Pancreas (tissue), 10 donors: Measurements from ENCODE around the gene GTF2I. TPM values are rescaled to one million over a fixed set of nuclear protein-coding genes. Genes with fewer than 3 reads are reported as not detected.
"Not testable (repeated sequence)": the region's sequence is repeated elsewhere in the genome, so short reads cannot be mapped to it uniquely, and the experiment has no call there.

Experiments used
- ATAC-seq, 4 donors: fragments of 200-7000 bp; cut with Tn5 transposase; one replicate each; pipeline versions ENCODE4 v1.8.0 to v1.9.1; 2020; ENCODE audit warnings: mild to moderate bottlenecking in 4 of 4, moderate library complexity in 4 of 4
- DNase-seq, 6 donors: peaks; one replicate each; pipeline ENCODE4 v3.0.0-alpha.2; 2020
- FAIRE-seq: peaks from 2 replicates; lab custom pipeline; 2012; peaks lifted over from hg19 to GRCh38; lab: Jason Lieb, UNC
- H3K27ac ChIP-seq, 4 donors: fragments of 200-600 bp; sonication (generic); 1 replicate in 3 of 4; 2 replicates in 1 of 4; pipeline versions ENCODE4 v1.5.0 to v1.8.0; 2020
- H3K27me3 ChIP-seq, 4 donors: fragments of 200-600 bp; one replicate each; pipeline ENCODE4 v1.8.0; 2021
- H3K36me3 ChIP-seq, 3 donors: fragments of 200-600 bp; sonication (generic) in 1 of 3; one replicate each; pipeline versions ENCODE4 v1.5.0 to v1.8.0; 2020 to 2021
- H3K4me1 ChIP-seq, 3 donors: fragments of 200-600 bp; one replicate each; pipeline ENCODE4 v1.8.0; 2021
- H3K4me3 ChIP-seq, 4 donors: fragments of 200-600 bp; sonication (generic) in 2 of 4; one replicate each; pipeline versions ENCODE4 v1.5.0 to v1.8.0; 2020 to 2021
- H3K9me3 ChIP-seq, 4 donors: fragments of 200-600 bp; one replicate each; pipeline ENCODE4 v1.8.0; 2021
- WGBS, 2 donors: extraction: QIAGEN DNeasy Blood & Tissue Kit; methylation state at CpG; one replicate each; pipeline ENCODE4 v1.1.7; 2013; 5-methylcytosine and 5-hydroxymethylcytosine counted together
- intact Hi-C, 3 donors: fragments of 100-400 bp; cut with DNase I; formaldehyde crosslinking; loops; one replicate each; pipeline versions ENCODE4 v1.11.1 to v1.14.2; 2022
- polyA plus RNA-seq, 2 donors: library from polyadenylated mRNA; stranded (reverse); fragments of 200-250 nt; gene quantifications; one replicate each; pipeline ENCODE4 v1.2.3, GENCODE V29; 2013
- total RNA-seq, 6 donors: library from RNA; stranded (reverse); fragmentation: NEBNext Ultra II Directional in 4 of 6; extraction: Animal tissue kit (Norgen Biotek cat#: 25700) in 4 of 6; gene quantifications; one replicate each; pipeline versions ENCODE4 v1.2.1 to v1.2.4, GENCODE V29; 2021 to 2023
- donor health status: healthy with polysubstance abuse.
- donor health status: DM: no; HTN: no; CAD: no; lungs with moderate emphysema.
- donor health status: DM: no; HTN: no; CAD: no.
- donor health status: control.
- donor health status: control.
- donor health status: Bipolar disorder and iron deficiency.
- donor health status: DM: yes; HTN: yes; CAD: no.
- donor health status: DM: no; HTN: no; CAD: no.
- donor health status: DM: no; HTN: no; CAD: no.
- donor health status: DM: yes; HTN: yes; CAD: no.

GTF2I gene
- total and polyA plus RNA-seq, 8 donors: 40.5 to 159 (median 80.8) TPM

DNA sequence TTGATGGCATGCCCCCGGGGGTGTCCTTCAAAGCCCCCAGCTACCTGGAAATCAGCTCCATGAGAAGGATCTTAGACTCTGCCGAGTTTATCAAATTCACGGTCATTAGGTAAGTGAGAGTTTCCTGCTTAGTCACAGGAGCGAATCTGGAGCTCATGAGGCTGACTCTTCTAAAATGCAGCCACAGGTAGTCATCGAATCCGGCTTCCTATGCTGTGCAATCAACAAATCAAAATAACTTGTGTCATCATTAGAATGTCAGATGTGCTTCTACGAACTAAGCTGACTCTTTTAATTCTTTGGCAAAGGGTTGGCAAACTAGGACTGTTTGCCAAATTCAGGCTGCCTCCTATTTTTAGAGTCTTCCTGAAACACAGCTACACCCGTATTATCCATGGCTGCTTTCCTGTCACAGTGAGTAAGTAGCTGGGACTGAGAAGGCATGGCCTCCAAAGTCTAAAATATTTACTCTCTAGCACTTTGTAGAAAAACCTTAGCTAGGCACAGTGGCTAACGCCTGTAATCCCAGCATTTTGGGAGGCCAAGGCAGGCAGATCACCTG, 96.5 kb downstream of the GTF2I start:
- H3K4me1 ChIP-seq, H3K36me3 ChIP-seq, H3K27me3 ChIP-seq, FAIRE-seq, DNase-seq, intact Hi-C loops, H3K4me3 ChIP-seq, H3K27ac ChIP-seq, H3K9me3 ChIP-seq: not testable (repeated sequence)
- ATAC-seq: peak in 2 of 4 donors; percentile 40 to 75
- no CpG with 5 or more reads among the region's 9 CpGs for WGBS, 2 donors

DNA sequence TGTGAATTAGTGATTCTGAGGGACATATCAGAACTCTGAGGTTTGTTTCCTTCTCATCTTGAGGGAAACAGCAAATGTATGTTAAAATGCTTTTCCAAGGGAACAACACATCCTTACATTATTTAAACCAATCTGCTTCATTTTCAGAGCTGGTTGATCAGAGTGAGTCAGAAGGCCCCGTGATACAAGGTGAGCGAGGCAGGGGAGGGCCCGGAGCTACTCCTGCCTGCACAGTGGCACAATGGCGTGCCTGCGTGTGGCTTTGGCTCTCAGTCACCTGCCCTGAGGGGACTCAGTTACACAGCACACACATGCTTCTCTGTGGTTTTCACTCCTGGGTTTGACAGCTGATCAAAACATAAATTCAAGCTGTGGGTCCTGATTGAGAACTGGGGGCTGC, 99.2 kb downstream of the GTF2I start:
- H3K36me3 ChIP-seq, intact Hi-C loops, H3K27ac ChIP-seq, H3K27me3 ChIP-seq, H3K4me3 ChIP-seq, FAIRE-seq, H3K9me3 ChIP-seq, DNase-seq, ATAC-seq, H3K4me1 ChIP-seq: not testable (repeated sequence)
- WGBS, 2 donors: no CpG with 5 or more reads among the region's 5 CpGs

DNA sequence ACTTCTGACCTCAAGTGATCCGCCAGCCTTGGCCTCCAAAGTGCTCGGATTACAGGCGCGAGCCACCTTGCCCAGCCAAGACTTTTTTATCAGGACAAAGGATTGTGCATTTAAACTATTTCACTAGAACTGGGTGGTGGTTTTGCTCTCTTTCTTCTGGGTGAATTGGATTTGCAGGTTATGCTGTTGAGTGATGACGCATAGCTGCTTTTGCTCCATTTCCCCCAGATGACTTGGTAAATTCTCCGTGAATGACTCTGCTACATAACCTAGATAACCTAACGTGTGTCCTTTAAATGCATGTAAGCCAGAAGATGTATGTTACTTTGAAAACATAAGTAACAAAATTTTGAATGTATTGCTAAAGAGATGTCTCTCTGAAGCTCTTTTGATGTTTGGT, 100.8 kb downstream of the GTF2I start:
- WGBS, 2 donors: no CpG with 5 or more reads among the region's 7 CpGs
- ATAC-seq, H3K36me3 ChIP-seq, DNase-seq, H3K4me3 ChIP-seq, H3K27me3 ChIP-seq, H3K27ac ChIP-seq, H3K4me1 ChIP-seq, H3K9me3 ChIP-seq, intact Hi-C loops, FAIRE-seq: not testable (repeated sequence)

DNA sequence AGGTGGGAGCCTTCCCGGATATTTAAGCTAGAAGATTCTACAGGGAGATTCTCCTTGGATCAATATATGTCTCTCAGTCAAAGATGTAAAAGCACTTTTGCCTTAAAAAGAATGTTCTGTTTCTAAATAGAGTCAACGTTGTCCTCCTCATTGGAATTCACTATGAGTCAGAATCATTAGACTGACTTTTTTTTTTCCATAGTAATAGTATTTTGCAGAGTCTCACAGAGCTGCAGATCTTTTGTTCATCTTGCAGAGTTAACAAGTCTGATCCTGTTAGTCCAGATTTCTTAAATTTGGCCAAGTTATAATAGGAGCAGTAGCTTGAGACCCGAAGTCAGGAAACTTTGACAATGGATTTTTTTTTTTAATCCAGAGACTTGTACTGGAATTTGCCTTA, 101.5 kb downstream of the GTF2I start:
- WGBS, 2 donors: no CpG with 5 or more reads among the region's 3 CpGs
- H3K4me1 ChIP-seq, H3K36me3 ChIP-seq, H3K27me3 ChIP-seq, H3K9me3 ChIP-seq, H3K4me3 ChIP-seq, FAIRE-seq, intact Hi-C loops, DNase-seq, H3K27ac ChIP-seq: not testable (repeated sequence)
- ATAC-seq: peak in 1 of 4 donors; percentile 22

DNA sequence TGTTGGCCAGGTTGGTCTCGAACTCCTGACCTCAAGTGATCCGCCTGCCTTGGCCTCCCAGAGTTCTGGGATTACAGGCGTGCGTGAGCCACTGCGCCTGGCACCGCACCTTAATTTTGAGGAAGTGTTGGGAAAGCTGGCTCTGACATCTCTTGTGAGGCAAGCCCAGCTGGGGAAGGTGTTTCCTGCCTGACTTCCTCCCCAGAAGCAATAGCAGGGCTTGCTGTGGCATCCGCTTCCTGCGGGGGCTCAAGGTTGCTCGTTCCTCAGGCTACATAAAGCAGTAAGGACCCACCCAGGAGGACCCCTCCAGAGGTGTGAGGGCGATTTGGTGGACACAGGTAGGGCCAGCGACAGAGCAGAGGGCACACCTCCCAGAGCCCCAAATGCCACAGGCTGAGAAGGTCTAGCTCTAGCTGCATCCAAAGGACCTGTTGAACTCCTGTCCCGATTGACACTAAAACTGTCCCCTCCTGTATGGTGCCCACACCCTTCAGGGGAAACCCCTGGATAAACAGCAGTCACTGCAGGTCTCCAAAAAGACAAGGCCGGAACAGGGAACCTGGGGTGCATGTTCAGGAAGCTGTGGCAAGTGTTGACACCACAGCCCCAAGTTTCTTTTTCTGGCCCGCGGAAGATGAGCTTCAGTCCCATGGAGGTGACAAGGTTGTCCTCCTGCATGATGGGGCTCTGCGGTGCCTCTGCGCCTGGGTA, 107.8 kb downstream of the GTF2I start:
- WGBS, 2 donors: no CpG with 5 or more reads among the region's 17 CpGs
- intact Hi-C loops, H3K4me3 ChIP-seq, H3K36me3 ChIP-seq, H3K9me3 ChIP-seq, FAIRE-seq, H3K27ac ChIP-seq, DNase-seq, H3K27me3 ChIP-seq, H3K4me1 ChIP-seq: not testable (repeated sequence)
- peak in 3 of 4 donors; percentile 23 to 46 (median 33) for ATAC-seq

DNA sequence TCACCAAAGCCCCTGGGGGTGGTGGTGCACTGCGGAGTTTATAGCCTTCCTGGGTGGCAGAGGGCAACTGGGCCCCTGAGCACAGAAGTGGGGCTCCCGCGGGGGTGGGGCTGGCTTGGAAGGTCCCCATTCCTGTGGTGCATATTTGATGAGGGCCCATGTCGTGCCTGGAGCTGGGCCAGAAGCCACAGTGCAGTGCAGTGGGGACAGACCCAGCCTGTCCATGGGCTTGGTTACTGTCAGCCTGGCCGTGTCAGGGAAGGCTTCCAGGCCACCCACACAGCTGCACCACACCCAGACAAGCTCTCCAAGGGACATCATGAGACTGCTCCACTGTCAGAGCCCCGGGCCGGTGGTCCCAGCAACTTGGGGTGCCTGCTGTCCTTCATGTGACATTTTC, 109.0 kb downstream of the GTF2I start:
- ATAC-seq: peak in 3 of 4 donors; percentile 20 to 50 (median 33)
- H3K27me3 ChIP-seq, H3K4me1 ChIP-seq, H3K36me3 ChIP-seq, H3K27ac ChIP-seq, intact Hi-C loops, H3K9me3 ChIP-seq, FAIRE-seq, H3K4me3 ChIP-seq, DNase-seq: not testable (repeated sequence)
- no CpG with 5 or more reads among the region's 7 CpGs for WGBS, 2 donors

DNA sequence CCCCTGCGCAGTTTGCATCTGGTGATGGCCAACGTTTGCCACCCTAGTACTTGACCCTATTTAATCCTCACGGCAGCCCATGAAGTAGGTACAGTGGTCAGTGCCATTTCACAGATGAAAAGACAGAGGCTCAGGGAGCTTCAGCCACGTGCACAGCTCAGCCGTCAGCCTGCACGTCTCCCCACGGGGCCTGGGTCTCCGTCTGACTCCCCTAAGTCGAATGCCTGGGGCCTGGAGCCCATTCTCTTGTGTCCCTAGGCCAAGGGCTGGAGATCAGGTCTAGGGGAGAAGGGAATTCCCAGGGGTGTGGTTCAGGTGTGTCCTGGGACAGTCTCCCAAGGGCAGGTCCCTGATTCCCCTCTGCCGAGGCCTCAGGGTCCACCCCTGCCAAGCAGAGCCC, 109.5 kb downstream of the GTF2I start:
- H3K27ac ChIP-seq, H3K36me3 ChIP-seq, FAIRE-seq, intact Hi-C loops, H3K9me3 ChIP-seq, H3K27me3 ChIP-seq, H3K4me1 ChIP-seq, H3K4me3 ChIP-seq: not testable (repeated sequence)
- DNase-seq (peak in 1 of 6 donors; percentile 5), ATAC-seq (peak in 1 of 4 donors; percentile 19)
- WGBS, 2 donors: 55 to 69% methylated on average over 8 of the region's 10 CpGs

DNA sequence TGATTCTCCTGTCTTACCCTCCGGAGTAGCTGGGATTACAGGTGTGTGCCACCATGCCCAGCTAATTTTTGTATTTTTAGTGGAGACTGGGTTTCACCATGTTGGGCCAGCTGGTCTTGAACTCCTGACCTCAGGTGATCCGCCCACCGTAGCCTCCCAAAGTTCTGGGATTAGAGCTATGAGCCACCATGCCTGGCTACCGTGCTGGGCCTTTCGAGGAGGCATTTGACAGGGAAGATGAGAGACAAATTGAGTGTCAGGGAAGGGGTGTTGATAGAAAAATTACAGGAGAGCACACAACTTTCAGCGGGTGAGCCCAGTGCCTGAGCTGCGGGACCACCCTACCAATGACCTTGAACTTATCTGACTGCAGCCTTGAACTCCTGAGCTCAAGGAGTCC, 112.5 kb downstream of the GTF2I start:
- H3K36me3 ChIP-seq, H3K4me1 ChIP-seq, ATAC-seq, intact Hi-C loops, H3K27me3 ChIP-seq, DNase-seq, FAIRE-seq, H3K27ac ChIP-seq, H3K9me3 ChIP-seq, H3K4me3 ChIP-seq: not testable (repeated sequence)
- WGBS, 2 donors: 76 to 91% methylated on average over 4 of the region's 7 CpGs

DNA sequence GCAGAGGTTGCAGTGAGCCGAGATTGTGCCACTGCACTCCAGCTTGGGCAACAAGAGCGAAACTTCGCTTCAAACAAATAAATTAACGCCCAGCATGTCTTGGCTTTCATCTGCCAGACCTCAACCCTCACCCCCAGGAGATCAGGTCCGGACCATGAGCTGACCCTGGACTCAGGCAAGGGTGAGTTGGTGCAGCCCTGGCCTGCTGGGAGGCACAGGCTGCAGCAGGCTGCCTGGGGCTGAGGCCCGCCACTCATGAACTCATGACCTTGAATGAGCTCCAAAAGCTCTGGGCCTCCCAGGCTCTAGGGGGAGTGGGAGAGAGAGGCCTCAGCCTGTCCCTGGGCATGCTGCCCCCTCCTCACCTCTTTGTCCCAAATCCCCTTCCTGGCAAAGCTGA, 114.6 kb downstream of the GTF2I start:
- peak in 2 of 4 donors; percentile 13 to 37 for ATAC-seq
- FAIRE-seq, H3K27ac ChIP-seq, H3K4me3 ChIP-seq, H3K36me3 ChIP-seq, H3K4me1 ChIP-seq, H3K27me3 ChIP-seq, intact Hi-C loops, H3K9me3 ChIP-seq: not testable (repeated sequence)
- 79 to 88% methylated on average over 6 of the region's 6 CpGs for WGBS, 2 donors
- peak in 1 of 6 donors; percentile 10 for DNase-seq

DNA sequence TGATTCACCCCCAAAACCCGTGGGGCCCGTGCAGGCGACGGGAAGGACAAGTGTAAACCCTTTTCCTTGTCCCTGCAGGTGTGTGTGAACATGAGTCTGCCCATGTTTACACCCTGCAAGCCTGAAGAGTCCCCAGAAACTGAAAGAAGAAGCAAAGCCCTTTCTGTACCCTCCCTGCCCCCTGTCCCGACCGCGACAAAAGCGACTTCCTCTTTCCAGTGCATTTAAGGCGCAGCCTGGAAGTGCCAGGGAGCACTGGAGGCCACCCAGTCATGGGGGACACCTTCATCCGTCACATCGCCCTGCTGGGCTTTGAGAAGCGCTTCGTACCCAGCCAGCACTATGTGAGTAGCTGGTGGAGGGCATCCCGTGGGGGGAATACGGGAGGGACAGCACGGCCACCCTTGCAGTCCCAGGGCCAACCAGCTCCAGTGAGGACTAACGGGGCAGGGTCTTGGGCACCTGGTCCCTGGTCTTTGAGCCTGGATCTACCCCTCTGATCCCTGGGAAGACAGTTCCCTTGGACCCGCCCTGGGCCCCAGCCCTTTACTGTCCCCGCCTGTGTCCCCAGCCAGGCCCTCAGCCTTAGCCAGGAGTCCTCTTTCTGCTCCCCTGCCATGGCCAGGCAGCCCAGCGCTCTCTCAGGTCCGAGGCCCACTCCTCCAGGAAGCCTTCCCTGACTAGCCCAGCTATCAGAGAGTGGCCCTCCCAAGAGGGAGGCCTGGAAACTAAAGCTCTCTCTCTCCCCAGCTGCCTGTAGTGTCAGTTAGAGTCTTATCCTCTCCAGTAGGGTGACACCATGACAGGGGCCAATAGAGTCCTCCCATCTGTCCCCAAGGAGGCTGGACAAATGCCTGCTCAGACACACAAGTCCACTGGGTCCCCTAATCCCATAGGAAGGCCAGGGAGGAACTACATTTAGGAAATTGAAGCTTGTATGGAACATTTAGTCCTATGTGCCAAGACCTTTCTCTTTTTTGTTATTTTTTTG, 116.5 kb downstream of the GTF2I start, which contains the start of gene NCF1:
Gene NCF1 (plus strand): TSS at position 252 of the 991 bp plus-strand sequence. CDS start 21 bp downstream, at position 273.
- intact Hi-C loops, DNase-seq, FAIRE-seq, H3K4me3 ChIP-seq, H3K9me3 ChIP-seq, H3K4me1 ChIP-seq, H3K27me3 ChIP-seq, H3K27ac ChIP-seq, H3K36me3 ChIP-seq: not testable (repeated sequence)
- ATAC-seq: peak in 3 of 4 donors; percentile 36 to 82 (median 76)
- WGBS, 2 donors: no CpG with 5 or more reads among the region's 21 CpGs

DNA sequence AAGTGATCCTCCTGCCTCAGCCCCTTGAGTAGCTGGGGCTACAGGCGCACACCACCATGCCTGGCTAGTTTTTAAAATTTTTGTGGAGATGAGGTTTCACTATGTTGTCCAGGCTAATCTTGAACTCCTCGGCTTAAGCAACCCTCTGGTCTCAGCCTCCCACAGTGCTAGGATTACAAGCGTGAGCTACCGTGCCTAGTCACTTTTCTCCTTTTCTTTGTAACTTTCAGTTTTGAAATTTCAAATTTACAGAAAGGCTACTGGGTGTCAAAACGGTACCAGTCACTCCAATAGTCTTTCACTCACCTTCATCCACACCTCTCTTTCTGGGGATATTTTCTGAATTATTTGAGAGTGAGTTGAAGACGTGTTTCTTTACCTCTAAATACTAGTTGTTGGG, 117.6 kb downstream of the GTF2I start:
- intact Hi-C loops, H3K27me3 ChIP-seq, H3K9me3 ChIP-seq, DNase-seq, H3K27ac ChIP-seq, ATAC-seq, H3K4me3 ChIP-seq, FAIRE-seq, H3K36me3 ChIP-seq, H3K4me1 ChIP-seq: not testable (repeated sequence)
- WGBS, 2 donors: no CpG with 5 or more reads among the region's 6 CpGs
